ENCODE results near the gene FGGY. TPM values are rescaled to one million over a fixed set of nuclear protein-coding genes. Genes with fewer than 3 reads are reported as not detected.

The FGGY gene
- total RNA-seq, 1 experiment from 2014 or later, result 17.8 TPM

DNA sequence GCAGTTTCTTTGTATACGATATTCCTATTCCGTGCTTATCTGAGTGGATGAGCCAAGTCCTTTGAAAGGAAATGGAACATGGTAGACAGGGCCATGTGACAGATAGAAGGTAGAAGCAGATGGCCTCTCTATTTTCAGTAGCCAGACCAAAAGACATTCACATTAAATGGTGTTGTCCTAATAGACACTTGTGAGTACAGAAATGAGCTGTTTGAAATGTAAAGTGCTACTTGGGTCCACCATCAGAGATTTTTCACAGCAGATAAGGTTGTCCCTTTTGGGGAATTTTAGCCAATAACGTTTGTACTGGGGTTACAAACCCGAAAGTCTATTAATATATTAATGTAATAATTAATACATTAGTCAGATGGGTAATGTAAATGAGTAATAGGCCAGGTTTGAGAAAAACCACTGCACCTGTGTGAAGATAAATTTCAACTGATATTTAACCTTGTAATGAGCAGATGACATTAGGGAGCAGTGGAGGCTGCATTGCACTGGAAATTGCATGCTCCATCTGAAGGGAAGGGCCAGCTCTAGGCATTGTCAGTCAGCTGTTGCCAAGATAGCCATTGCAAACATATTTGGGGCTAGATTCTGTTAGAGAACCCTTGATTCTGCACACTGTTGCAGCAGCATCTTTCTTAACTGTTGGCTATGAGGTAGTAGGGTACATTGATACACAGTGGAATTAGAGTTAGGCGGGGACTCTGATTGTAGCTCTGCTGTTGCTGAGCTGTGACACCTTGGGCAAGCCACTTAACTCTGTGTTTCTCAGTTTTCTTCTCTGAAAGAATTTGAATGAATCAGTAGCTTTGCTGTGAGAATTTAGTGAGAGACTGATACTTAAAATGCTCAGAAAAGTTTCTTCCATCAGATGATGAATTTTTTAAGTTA, 43.8 kb downstream of the FGGY start:
- no peak for DNase-seq

GRCh38 chr1:59342801-59343575, 46.1 kb downstream of the FGGY start:
- H3K4me1 ChIP-seq (replicated peaks; ENCODE audit: insufficient read depth), result no peaks in the 10 kb centered on the region
- no peak overlapping the region for H3K4me2 ChIP-seq
- no peaks in the 10 kb centered on the region for H3K27me3 ChIP-seq (ENCODE audit: insufficient read depth, low read depth)
- no peak overlapping the region for H2AFZ ChIP-seq
- no peaks in the 10 kb centered on the region for H3K79me2 ChIP-seq (ENCODE audit: low read depth)
- intact Hi-C loops (cut with micrococcal nuclease; ENCODE audit: unreplicated experiment), result no loop called here
- no peaks in the 10 kb centered on the region; the same call in 1 of the 2 replicates for H3K9me3 ChIP-seq (ENCODE audit: insufficient read depth, low read depth)
- no peak for DNase-seq
- ChIA-PET CTCF (no interaction called here), POLR2A (ENCODE audit: unreplicated experiment) (no interaction called here)
- TF ChIP-seq EZH2 (IDR thresholded peaks at IDR 0.05; ENCODE audit: low read depth) (no peak), CTCF (conservative IDR thresholded peaks at IDR 0.05) (no peak)
- H4K20me1 ChIP-seq (ENCODE audit: insufficient read depth), result no peaks in the 10 kb centered on the region
- BruUV-seq (replicated peaks), result no TSS peak
- H3K9me2 ChIP-seq (ENCODE audit: insufficient read depth), result no peaks in the 10 kb centered on the region
- no peak overlapping the region for H3K4me3 ChIP-seq
- H3K36me3 ChIP-seq (ENCODE audit: low read depth), result no peaks in the 10 kb centered on the region
- H3K27ac ChIP-seq, result no peak overlapping the region
- H3F3A ChIP-seq (ENCODE audit: insufficient read depth, low read depth), result no peaks in the 10 kb centered on the region

More for the DNA sequence above, 43.8 kb downstream of the FGGY start:
- Histone ChIP-seq H3K9me2 (ENCODE audit: insufficient read depth) (no peaks in the 10 kb centered on the region), H3K4me1 (replicated peaks; ENCODE audit: insufficient read depth) (no peaks in the 10 kb centered on the region), H3K36me3 (ENCODE audit: low read depth) (no peaks in the 10 kb centered on the region), H3K4me2 (no peak overlapping the region), H3K79me2 (ENCODE audit: low read depth) (no peaks in the 10 kb centered on the region), H3K4me3 (no peak overlapping the region), H3F3A (ENCODE audit: insufficient read depth, low read depth) (no peaks in the 10 kb centered on the region), H2AFZ (no peak overlapping the region), H3K9me3 (ENCODE audit: insufficient read depth, low read depth) (no peaks in the 10 kb centered on the region; the same call in 1 of the 2 replicates), H3K27me3 (ENCODE audit: insufficient read depth, low read depth) (no peaks in the 10 kb centered on the region), H3K27ac (no peak overlapping the region), H4K20me1 (ENCODE audit: insufficient read depth) (no peaks in the 10 kb centered on the region)
- POLR2A ChIA-PET (ENCODE audit: unreplicated experiment), result no interaction called here
- CTCF ChIA-PET, result no interaction called here
- intact Hi-C loops (cut with micrococcal nuclease; ENCODE audit: unreplicated experiment), result no loop called here
- no TSS peak for BruUV-seq (replicated peaks)
- TF ChIP-seq CTCF (conservative IDR thresholded peaks at IDR 0.05), result no peak
- TF ChIP-seq EZH2 (IDR thresholded peaks at IDR 0.05; ENCODE audit: low read depth), result no peak

DNA sequence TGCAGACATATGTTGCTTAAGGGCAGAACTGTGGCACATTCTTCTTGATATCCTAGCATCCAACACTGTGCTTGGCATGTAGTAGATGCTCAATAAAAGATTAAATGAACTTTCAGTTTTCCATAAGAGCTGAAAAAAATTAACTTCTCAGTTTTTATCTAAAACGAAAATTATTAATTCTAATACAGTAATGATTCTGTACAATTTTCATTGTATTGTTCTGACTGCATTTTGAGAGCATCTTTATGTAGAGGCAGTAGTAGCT, 46.6 kb downstream of the FGGY start:
- CTCF ChIA-PET, result no interaction called here
- POLR2A ChIA-PET (ENCODE audit: unreplicated experiment), result no interaction called here

More for the DNA sequence above, 46.6 kb downstream of the FGGY start:
- Histone ChIP-seq H3K9me2 (ENCODE audit: insufficient read depth) (no peaks in the 10 kb centered on the region), H4K20me1 (ENCODE audit: insufficient read depth) (no peaks in the 10 kb centered on the region), H3K79me2 (ENCODE audit: low read depth) (no peaks in the 10 kb centered on the region), H3K27me3 (ENCODE audit: insufficient read depth, low read depth) (no peaks in the 10 kb centered on the region), H2AFZ (no peak overlapping the region), H3K4me3 (no peak overlapping the region), H3F3A (ENCODE audit: insufficient read depth, low read depth) (no peaks in the 10 kb centered on the region), H3K36me3 (ENCODE audit: low read depth) (no peaks in the 10 kb centered on the region), H3K4me2 (no peak overlapping the region), H3K9me3 (ENCODE audit: insufficient read depth, low read depth) (no peaks in the 10 kb centered on the region; the same call in 1 of the 2 replicates), H3K4me1 (replicated peaks; ENCODE audit: insufficient read depth) (no peaks in the 10 kb centered on the region), H3K27ac (no peak overlapping the region)
- DNase-seq, result no peak
- BruUV-seq (replicated peaks), result no TSS peak
- no peak for TF ChIP-seq EZH2 (IDR thresholded peaks at IDR 0.05; ENCODE audit: low read depth)
- intact Hi-C loops (cut with micrococcal nuclease; ENCODE audit: unreplicated experiment), result no loop called here
